ENCODE data around the gene CCDC91. TPM values are rescaled to one million over a fixed set of nuclear protein-coding genes. Genes with fewer than 3 reads are reported as not detected.

CCDC91 gene
- polyA plus RNA-seq, 2 of the 4 experiments (the other 2 are of a cell fraction) = 26.0 to 48.1 TPM

DNA sequence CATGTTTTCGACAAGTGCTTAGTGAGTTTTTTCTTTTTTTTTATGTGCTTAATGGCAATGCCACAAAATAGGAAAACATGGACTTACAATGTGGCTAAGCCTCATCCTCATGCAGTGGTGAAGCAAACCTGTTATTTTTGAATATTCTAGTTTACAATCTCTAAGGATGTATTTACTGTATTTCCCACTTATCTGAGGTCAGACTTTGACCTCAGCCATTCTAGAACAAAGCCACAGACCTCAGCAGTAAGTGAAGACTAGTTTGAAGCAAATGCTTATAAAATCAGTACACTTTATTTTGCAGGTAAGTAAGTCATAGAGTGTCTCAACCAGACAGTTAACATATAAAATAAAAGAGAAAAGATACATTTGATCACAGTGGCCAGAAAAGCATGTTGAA is 130.1 kb downstream of the CCDC91 start:
- POLR2A ChIA-PET = no interaction called here
- FAIRE-seq (peak; percentile 59), DNase-seq (ENCODE audit: low read depth in 1 of 2, low spot score in 1 of 2) (no peak), ATAC-seq (no peak)
- CTCF ChIA-PET = no interaction called here
- no peak overlapping the region for H3K4me3 ChIP-seq
- no peak for TF ChIP-seq FOSL2 (IDR thresholded peaks at IDR 0.05)
- no peak for TF ChIP-seq FOSL2 (CRISPR knock-in tag; IDR thresholded peaks at IDR 0.05)
- no peak for TF ChIP-seq NFE2L2 (conservative IDR thresholded peaks at IDR 0.05; ENCODE audit: low read length)
- TF ChIP-seq ZC3H11A (IDR thresholded peaks at IDR 0.05) = no peak
- no peak for TF ChIP-seq HOXA7 (CRISPR knock-in tag; IDR thresholded peaks at IDR 0.05)
- no peak for TF ChIP-seq ESRRA (IDR thresholded peaks at IDR 0.05; ENCODE audit: borderline replicate concordance, low read length)
- no peak for TF ChIP-seq NPAS2 (CRISPR knock-in tag; IDR thresholded peaks at IDR 0.05; ENCODE audit: borderline replicate concordance)
- no peak for TF ChIP-seq USF2 (IDR thresholded peaks at IDR 0.05)
- TF ChIP-seq HOXB13 (CRISPR knock-in tag; IDR thresholded peaks at IDR 0.05; ENCODE audit: low read depth) = no peak
- no peak for TF ChIP-seq EHF (CRISPR knock-in tag; IDR thresholded peaks at IDR 0.05)
- TF ChIP-seq CHD4 (IDR thresholded peaks at IDR 0.05; ENCODE audit: borderline replicate concordance) = no peak
- no peak for TF ChIP-seq HES2 (IDR thresholded peaks at IDR 0.05)
- H3K9me3 ChIP-seq = peaks cover 8% of the 10 kb centered on the region; the same call in 2 of the 3 replicates
- H3K4me1 ChIP-seq = no peaks in the 10 kb centered on the region; the same call in 2 of the 3 replicates
- 93% methylated on average over 1 of the region's 1 CpG for WGBS (ENCODE audit: missing lambda C conversion rate)
- H3K27ac ChIP-seq = no peak overlapping the region
- no peak overlapping the region for H3K4me2 ChIP-seq

DNA sequence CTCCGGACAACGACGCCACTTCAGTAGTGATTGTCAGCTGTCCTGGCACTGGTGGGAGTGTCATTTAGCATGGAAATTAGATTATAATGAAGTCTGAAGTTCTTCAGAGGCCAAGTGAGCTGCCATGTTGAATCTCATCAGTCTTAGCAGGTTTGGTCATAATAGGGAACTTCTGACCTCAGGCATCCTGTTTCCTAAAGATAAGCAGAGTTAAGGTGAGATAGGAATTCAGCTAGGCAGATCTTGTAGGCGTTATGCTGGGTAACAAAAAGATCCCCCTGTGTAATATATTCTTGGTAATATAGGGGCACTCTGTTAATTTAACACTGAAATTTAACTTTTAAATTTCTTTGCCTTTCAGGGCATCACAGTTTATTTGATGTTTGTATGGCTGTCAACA is 137.5 kb downstream of the CCDC91 start:
- no peak overlapping the region for H3K4me2 ChIP-seq
- ATAC-seq (no peak), DNase-seq (ENCODE audit: low read depth in 1 of 2, low spot score in 1 of 2) (no peak), FAIRE-seq (no peak)
- no peaks in the 10 kb centered on the region for H3K9me3 ChIP-seq
- no peaks in the 10 kb centered on the region for H3K4me1 ChIP-seq
- no peak overlapping the region for H3K27ac ChIP-seq
- TF ChIP-seq RCOR1 (IDR thresholded peaks at IDR 0.05; ENCODE audit: low read depth, low read length) = no peak
- TF ChIP-seq E2F6 (IDR thresholded peaks at IDR 0.05; ENCODE audit: borderline replicate concordance, low read depth) = no peak
- TF ChIP-seq PBX3 (IDR thresholded peaks at IDR 0.05) = no peak
- TF ChIP-seq BCL3 (IDR thresholded peaks at IDR 0.05) = no peak
- TF ChIP-seq ZC3H11A (IDR thresholded peaks at IDR 0.05) = no peak
- TF ChIP-seq EHF (CRISPR knock-in tag; IDR thresholded peaks at IDR 0.05) = no peak
- TF ChIP-seq RNF2 (IDR thresholded peaks at IDR 0.05; ENCODE audit: borderline replicate concordance, low read depth) = no peak
- TF ChIP-seq ZFP36 (IDR thresholded peaks at IDR 0.05; ENCODE audit: borderline replicate concordance, partially characterized antibody) = no peak
- TF ChIP-seq RARB (CRISPR knock-in tag; IDR thresholded peaks at IDR 0.05) = no peak
- TF ChIP-seq JUN (IDR thresholded peaks at IDR 0.05) = no peak
- no peak for TF ChIP-seq FOSB (CRISPR knock-in tag; IDR thresholded peaks at IDR 0.05)
- no peak for TF ChIP-seq CEBPB (IDR thresholded peaks at IDR 0.05)
- 89% methylated on average over 4 of the region's 4 CpGs for WGBS (ENCODE audit: missing lambda C conversion rate)
- no peak overlapping the region for H3K4me3 ChIP-seq
- POLR2A ChIA-PET = no interaction called here
- CTCF ChIA-PET = interaction anchor here (0.6 to 1.2 kb wide), 3 partner anchors 14 to 393 kb away, joined by 3 read pairs; no protein-coding TSS in a partner anchor

Data from A549 (cell line).